IPS-20b (cell line): ENCODE measurements around the gene ARV1.
"Not testable (repeated sequence)": the region's sequence is repeated elsewhere in the genome, so short reads cannot be mapped to it uniquely, and the experiment has no call there.

Experiments
- H3K27ac ChIP-seq: one replicate; pipeline ENCODE4 v1.5.1; 2013; ENCODE audit warnings: low read length
- H3K27me3 ChIP-seq: 2 replicates; pipeline ENCODE4 v1.6.1; 2013; ENCODE audit warnings: mild to moderate bottlenecking, low read length, inconsistent platforms; ENCODE audit not compliant: insufficient read depth
- H3K36me3 ChIP-seq: 2 replicates; pipeline ENCODE4 v1.6.1; 2013; ENCODE audit warnings: low read depth, mild to moderate bottlenecking, inconsistent platforms, low read length, moderate library complexity; ENCODE audit not compliant: insufficient read depth
- H3K4me1 ChIP-seq: 2 replicates; pipeline ENCODE4 v1.6.1; 2013; ENCODE audit warnings: mild to moderate bottlenecking, control low read depth, inconsistent platforms, low read length, moderate library complexity; ENCODE audit not compliant: insufficient read depth
- H3K4me3 ChIP-seq: 2 replicates; pipeline ENCODE4 v1.5.1; 2013; ENCODE audit warnings: mild to moderate bottlenecking, low read length, inconsistent platforms
- H3K9ac ChIP-seq: 2 replicates; pipeline ENCODE4 v1.6.1; 2013; ENCODE audit warnings: low read depth, mild to moderate bottlenecking, inconsistent platforms, low read length, moderate library complexity
- H3K9me3 ChIP-seq: 2 replicates; pipeline ENCODE4 v1.6.1; 2013; ENCODE audit warnings: mild to moderate bottlenecking, low read depth, low read length, inconsistent platforms; ENCODE audit not compliant: insufficient read depth

The ARV1 gene

DNA sequence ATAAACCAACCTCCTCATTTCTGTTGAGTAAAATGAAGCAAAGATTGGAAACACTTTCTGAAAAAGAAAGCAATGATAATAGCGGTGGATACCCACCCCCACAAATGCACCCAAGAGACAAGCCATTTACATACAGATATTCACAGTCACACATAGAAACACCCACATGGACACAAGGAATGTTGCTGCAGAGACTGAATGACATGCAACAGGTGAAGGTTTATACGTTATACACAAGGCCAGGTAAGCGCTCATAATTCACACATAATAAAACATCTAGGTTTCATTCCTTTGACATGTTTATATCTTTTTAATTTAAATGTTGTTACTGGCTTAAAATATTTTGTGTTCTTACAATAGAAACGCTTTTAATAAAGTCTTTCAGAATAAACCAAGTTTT, 21.3 kb downstream of the ARV1 start:
- Histone ChIP-seq H3K9ac (no peak overlapping the region), H3K27ac (no peak overlapping the region), H3K4me3 (no peak overlapping the region), H3K27me3 (no peaks in the 10 kb centered on the region), H3K9me3 (peaks cover 31% of the 10 kb centered on the region; the same call in 1 of the 2 replicates), H3K4me1 (no peaks in the 10 kb centered on the region), H3K36me3 (peaks cover 42% of the 10 kb centered on the region)

DNA sequence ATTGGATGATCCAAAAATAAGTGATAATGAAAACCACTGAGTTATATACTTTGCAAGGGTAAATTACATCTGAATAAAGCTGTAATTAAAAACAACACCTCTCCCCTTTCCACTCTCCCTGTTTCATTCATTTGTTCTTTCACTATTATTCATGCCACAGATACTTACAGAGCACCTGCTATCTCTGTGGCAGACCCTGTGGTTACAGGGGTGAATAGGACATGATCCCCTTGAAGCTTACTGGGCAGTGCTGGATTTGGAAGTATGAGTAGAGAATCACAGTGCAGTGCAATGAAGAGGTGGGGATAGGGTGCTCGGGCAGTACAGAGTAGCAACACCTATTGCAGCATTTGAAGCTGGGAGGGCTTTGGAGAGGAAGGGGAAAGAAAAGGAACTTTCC, 21.7 kb downstream of the ARV1 start:
- H3K4me3 ChIP-seq = no peak overlapping the region

DNA sequence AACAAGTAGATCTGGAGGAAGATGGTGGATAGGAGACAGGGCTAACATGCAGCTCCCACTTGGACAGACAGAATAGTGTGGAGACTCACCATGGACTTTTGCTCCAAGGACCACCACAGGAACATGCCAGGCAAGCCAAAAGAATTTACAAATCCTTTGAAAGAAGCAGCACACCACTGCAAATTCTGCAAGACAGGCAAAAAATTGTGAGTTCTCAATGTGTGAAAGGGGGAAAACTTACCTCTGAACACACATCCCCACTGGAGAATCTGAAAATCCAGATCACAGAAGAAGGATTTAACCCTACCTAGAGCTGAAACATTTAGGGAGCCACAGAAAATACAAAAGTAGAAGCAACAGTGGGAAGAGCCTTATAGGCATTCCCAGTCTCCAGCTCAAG, 23.0 kb downstream of the ARV1 start:
- Histone ChIP-seq H3K4me1 (no peaks in the 10 kb centered on the region), H3K9ac (no peak overlapping the region), H3K27ac (no peak overlapping the region), H3K9me3 (peaks cover 44% of the 10 kb centered on the region; the same call in 1 of the 2 replicates), H3K27me3 (no peaks in the 10 kb centered on the region), H3K4me3 (no peak overlapping the region), H3K36me3 (peaks cover 39% of the 10 kb centered on the region)

More for the DNA sequence above, 21.7 kb downstream of the ARV1 start:
- Histone ChIP-seq H3K27ac (no peak overlapping the region), H3K27me3 (no peaks in the 10 kb centered on the region), H3K36me3 (peaks cover 42% of the 10 kb centered on the region), H3K9me3 (peaks cover 32% of the 10 kb centered on the region; the same call in 1 of the 2 replicates), H3K4me1 (no peaks in the 10 kb centered on the region), H3K9ac (no peak overlapping the region)

- not testable (repeated sequence) for H3K27ac ChIP-seq, H3K4me1 ChIP-seq, H3K4me3 ChIP-seq, H3K36me3 ChIP-seq, H3K9ac ChIP-seq
- H3K9me3 ChIP-seq = peaks cover 37% of the 10 kb centered on the region; the same call in 1 of the 2 replicates
- peaks cover 15% of the 10 kb centered on the region for H3K27me3 ChIP-seq
Observed at GRCh38 chr1:231007535-231007934, 28.6 kb downstream of the ARV1 start.

DNA sequence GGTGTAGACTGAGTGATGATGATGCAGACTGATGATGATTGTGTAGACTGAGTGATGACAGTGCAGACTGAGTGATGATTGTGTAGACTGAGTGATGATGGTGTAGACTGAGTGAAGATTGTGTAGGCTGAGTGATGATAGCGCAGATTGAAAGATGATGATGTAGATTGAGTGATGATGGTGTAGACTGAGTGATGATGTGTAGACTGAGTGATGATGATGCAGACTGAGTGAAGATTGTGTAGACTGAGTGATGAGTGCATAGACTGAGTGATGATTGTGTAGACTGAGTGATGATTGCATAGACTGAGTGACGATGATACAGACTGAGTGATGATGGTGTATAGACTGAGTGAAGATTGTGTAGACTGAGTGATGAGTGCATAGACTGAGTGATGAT, 32.5 kb downstream of the ARV1 start:
- H3K36me3 ChIP-seq = no peaks in the 10 kb centered on the region
- H3K27me3 ChIP-seq = peaks cover 29% of the 10 kb centered on the region
- H3K9me3 ChIP-seq = peaks cover 5% of the 10 kb centered on the region; the same call in 1 of the 2 replicates

DNA sequence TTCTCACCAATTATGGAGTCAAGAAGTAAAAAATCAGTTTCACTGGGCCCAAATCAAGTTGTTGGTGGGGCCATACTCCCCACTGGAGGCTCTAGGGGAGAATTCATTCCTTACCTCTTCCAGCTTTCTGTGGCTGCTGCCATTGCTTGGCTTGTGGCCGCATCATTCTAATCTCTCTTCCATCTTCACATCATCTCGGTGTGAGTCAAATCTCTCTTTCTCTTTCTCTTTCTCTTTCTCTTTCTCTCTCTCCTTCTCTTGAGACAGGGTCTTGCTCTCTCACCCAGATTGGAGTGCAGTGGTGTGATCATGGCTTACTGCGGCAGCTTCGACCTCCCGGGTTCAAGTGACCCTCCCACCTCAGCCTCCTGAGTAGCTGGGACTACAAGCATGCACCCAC, 33.1 kb downstream of the ARV1 start:
- Histone ChIP-seq H3K27me3 (peaks cover 29% of the 10 kb centered on the region), H3K4me3 (no peak overlapping the region), H3K36me3 (no peaks in the 10 kb centered on the region), H3K9me3 (no peaks in the 10 kb centered on the region; the same call in 1 of the 2 replicates), H3K27ac (no peak overlapping the region), H3K9ac (no peak overlapping the region), H3K4me1 (no peaks in the 10 kb centered on the region)

More for the DNA sequence above, 32.5 kb downstream of the ARV1 start:
- no peak overlapping the region for H3K27ac ChIP-seq
- H3K9ac ChIP-seq = no peak overlapping the region
- H3K4me3 ChIP-seq = no peak overlapping the region
- no peaks in the 10 kb centered on the region for H3K4me1 ChIP-seq

DNA sequence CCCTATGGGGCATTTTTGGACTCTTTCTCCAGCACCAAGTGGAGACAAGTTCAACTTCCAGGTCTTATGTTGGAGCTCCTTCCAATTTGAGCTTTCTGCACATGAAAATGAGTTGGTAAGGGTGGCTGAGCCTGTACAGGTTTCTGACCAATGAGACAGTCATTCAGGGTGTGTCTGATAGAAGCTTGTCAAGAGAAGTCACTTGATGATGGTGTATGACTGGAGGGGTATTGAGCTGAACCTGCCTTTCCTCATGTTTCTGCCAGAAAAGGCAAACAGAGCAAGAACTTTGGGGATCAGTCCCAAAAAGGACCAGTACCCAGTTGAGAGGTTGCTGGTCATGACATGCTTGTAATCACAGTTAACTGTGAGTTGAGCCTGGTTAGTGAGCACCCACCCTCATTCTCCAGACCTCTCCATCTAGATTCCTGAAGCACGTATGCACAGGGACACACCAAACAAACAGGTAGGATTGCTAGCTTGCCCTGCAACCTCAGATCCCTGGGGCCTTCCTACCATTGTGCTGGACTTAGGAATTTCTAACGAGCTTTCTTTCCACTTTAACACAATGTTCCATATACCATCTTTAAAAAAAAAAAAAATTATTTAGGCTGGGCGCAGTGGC, 34.6 kb downstream of the ARV1 start:
- no peaks in the 10 kb centered on the region for H3K9me3 ChIP-seq
- H3K4me3 ChIP-seq = no peak overlapping the region
- H3K36me3 ChIP-seq = no peaks in the 10 kb centered on the region
- no peak overlapping the region for H3K9ac ChIP-seq
- H3K27ac ChIP-seq = no peak overlapping the region
- H3K27me3 ChIP-seq = peaks cover 29% of the 10 kb centered on the region
- no peaks in the 10 kb centered on the region for H3K4me1 ChIP-seq

DNA sequence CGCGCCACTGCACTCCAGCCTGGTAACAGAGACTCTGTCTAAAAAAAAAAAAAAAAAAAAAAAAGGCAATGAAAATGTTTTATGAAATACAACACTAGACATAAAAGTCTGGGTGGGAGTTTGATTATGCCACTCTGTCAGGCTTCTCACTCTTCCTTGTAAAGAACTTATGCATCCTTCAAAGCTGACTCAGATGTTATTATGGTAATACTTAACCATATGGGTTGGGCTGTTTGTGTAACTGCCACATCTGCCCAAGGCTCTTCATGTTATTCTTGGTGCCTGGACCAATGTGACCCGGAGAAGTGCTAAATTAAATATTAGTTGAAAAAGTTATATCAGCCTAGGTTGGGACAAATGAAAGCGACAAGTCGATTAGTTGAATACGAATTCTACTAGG, 37.3 kb downstream of the ARV1 start:
- H3K36me3 ChIP-seq = no peaks in the 10 kb centered on the region
- no peak overlapping the region for H3K9ac ChIP-seq
- peaks cover 43% of the 10 kb centered on the region for H3K27me3 ChIP-seq
- no peak overlapping the region for H3K27ac ChIP-seq
- no peak overlapping the region for H3K4me3 ChIP-seq
- peaks cover 14% of the 10 kb centered on the region for H3K4me1 ChIP-seq
- H3K9me3 ChIP-seq = no peaks in the 10 kb centered on the region

DNA sequence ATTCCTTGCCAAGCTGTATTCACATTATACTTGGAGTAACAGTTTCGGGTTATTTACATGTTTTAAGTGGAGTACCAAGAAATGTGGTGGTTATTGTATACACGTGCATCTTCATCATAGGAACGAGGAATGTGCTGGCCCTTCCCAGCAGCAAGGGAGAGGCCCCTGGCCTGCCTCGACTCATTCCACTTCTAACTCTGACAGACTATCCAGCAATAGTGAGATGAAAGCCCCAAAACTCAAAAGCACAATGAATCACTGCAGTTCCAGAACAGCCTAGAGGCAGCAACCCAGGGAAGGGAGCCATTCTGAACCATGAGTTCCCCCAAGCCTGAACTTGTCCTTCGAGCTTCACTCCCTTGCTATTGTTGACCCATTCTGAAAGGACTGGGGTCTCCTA, 38.1 kb downstream of the ARV1 start:
- H3K4me1 ChIP-seq = peaks cover 17% of the 10 kb centered on the region
- H3K4me3 ChIP-seq = no peak overlapping the region
- H3K9me3 ChIP-seq = no peaks in the 10 kb centered on the region
- no peak overlapping the region for H3K9ac ChIP-seq
- H3K27me3 ChIP-seq = peaks cover 36% of the 10 kb centered on the region
- no peaks in the 10 kb centered on the region for H3K36me3 ChIP-seq
- no peak overlapping the region for H3K27ac ChIP-seq

DNA sequence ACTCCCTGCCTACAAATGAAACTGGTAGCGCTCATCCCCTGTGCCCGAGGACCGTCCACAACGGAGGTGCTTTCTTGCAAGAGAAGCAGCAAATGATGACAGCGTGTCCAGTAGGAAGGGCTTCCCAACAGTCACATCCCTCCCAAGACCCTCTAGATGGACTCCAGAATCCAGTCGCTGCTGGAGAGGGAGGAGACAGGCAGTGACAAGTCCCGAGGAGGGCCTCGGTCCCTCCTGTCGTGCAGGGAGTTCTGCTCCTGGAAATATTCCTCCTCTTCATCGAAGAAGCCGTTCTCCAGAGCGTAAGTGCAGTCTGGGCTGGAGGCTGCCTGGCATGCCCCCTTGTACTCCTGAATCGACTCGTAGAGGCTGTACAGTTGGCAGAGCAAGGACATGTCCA, 40.8 kb downstream of the ARV1 start:
- Histone ChIP-seq H3K4me1 (peaks cover 17% of the 10 kb centered on the region), H3K4me3 (no peak overlapping the region), H3K36me3 (no peaks in the 10 kb centered on the region), H3K27me3 (peaks cover 19% of the 10 kb centered on the region), H3K9ac (no peak overlapping the region), H3K27ac (no peak overlapping the region), H3K9me3 (no peaks in the 10 kb centered on the region)

DNA sequence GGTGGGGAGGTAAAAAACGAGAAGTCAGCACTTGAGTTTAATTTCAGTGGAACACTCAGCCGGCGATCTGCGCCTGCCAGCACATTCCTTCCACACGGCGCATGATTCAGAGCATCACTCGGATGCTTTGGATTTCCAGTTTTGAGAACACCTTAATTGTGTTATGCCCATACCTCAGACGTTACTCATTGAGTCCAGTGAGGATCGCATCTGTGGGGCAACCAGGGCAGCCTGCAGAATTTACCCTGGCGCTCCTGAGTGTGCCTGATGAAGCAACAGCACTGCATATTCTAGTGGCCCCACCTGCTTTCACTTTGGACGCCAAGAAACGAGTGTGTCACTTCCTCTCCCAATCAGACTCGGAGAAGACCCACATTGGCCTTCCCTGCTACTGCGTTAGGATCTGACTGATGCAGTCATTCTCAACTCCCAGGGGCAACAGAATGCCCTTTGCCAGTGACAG, 41.3 kb downstream of the ARV1 start:
- Histone ChIP-seq H3K27ac (no peak overlapping the region), H3K9me3 (no peaks in the 10 kb centered on the region), H3K36me3 (no peaks in the 10 kb centered on the region)

DNA sequence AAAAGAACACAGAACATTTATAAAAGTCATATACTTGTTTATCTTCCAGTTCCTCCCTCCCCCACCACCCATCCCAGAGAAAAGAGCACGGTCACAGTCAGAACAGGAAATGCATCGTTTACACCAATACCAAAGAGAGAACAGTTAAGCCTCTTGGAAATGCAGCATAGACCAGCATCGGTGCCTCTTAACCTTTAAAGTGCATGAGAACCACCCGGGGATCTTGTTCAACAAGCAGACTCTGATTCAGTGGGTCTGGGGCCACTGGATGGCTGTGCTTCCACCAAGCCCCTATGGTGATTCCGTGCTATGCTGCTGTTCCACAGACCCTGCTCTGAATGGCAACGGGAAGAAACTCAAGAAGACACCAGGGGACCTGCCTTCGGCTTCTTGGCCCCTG, 41.9 kb downstream of the ARV1 start:
- H3K27ac ChIP-seq = no peak overlapping the region
- H3K9me3 ChIP-seq = no peaks in the 10 kb centered on the region
- no peaks in the 10 kb centered on the region for H3K36me3 ChIP-seq
- H3K9ac ChIP-seq = no peak overlapping the region
- peaks cover 19% of the 10 kb centered on the region for H3K27me3 ChIP-seq
- H3K4me1 ChIP-seq = peaks cover 17% of the 10 kb centered on the region
- H3K4me3 ChIP-seq = peak overlapping the region; percentile 33; the same call in 1 of the 2 replicates

More for the DNA sequence above, 41.3 kb downstream of the ARV1 start:
- Histone ChIP-seq H3K9ac (no peak overlapping the region), H3K4me1 (peaks cover 17% of the 10 kb centered on the region), H3K27me3 (peaks cover 19% of the 10 kb centered on the region), H3K4me3 (peak overlapping the region; percentile 33; the same call in 1 of the 2 replicates)
